ENCODE data around the gene TPSB2.

TPSB2 gene

GRCh38 chr16:1220098-1220728 is 9.8 kb downstream of the TPSB2 start (continued):
- TF ChIP-seq CREB5 (CRISPR knock-in tag; IDR thresholded peaks at IDR 0.05; ENCODE audit: low read depth) (no peak), PATZ1 (CRISPR knock-in tag; IDR thresholded peaks at IDR 0.05; ENCODE audit: borderline replicate concordance) (no peak), ZNF70 (CRISPR knock-in tag; IDR thresholded peaks at IDR 0.05) (no peak), ZNF565 (CRISPR knock-in tag; conservative IDR thresholded peaks at IDR 0.05; ENCODE audit: low read depth) (no peak), RARB (CRISPR knock-in tag; IDR thresholded peaks at IDR 0.05) (no peak)

GRCh38 chr16:1218930-1219611 is 10.9 kb downstream of the TPSB2 start:
- TF ChIP-seq ZC3H10 (CRISPR knock-in tag; IDR thresholded peaks at IDR 0.05): no peak
- TF ChIP-seq ISL1 (CRISPR knock-in tag; IDR thresholded peaks at IDR 0.05): no peak
- no peak for TF ChIP-seq CREB5 (CRISPR knock-in tag; IDR thresholded peaks at IDR 0.05; ENCODE audit: low read depth)
- no peak for TF ChIP-seq ZFP30 (CRISPR knock-in tag; IDR thresholded peaks at IDR 0.05)
- no peak for ATAC-seq

DNA sequence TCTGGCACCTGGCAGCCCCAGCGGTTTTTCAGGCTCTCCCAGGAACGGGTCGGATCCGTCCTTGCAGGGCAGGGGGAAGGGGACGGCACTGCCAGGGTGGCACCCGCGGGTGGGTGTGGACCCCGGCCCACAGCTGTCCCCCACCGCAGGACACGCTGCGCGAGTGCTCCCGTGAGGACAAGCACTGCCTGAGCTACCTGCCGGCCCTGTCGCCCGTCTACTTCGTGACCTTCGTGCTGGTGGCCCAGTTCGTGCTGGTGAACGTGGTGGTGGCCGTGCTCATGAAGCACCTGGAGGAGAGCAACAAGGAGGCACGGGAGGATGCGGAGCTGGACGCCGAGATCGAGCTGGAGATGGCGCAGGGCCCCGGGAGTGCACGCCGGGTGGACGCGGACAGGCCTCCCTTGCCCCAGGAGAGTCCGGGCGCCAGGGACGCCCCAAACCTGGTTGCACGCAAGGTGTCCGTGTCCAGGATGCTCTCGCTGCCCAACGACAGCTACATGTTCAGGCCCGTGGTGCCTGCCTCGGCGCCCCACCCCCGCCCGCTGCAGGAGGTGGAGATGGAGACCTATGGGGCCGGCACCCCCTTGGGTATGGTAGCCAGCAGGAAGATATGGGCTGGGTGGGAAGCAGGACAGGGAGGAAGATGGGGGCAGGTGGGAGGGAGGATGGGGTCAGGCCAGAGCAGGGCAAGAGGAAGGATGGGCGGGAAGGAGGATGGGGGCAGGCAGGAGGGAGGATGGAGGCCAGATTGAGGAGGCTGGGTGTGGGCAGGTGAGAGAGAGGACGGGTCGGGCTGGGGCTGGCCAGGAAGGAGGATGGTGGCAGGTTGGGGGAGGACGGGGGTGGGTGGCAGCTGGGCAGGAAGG is 11.7 kb downstream of the TPSB2 start:
- TF ChIP-seq SNAI2 (CRISPR knock-in tag; IDR thresholded peaks at IDR 0.05) (no peak), CSDC2 (CRISPR knock-in tag; IDR thresholded peaks at IDR 0.05) (no peak), ZFP30 (CRISPR knock-in tag; IDR thresholded peaks at IDR 0.05) (no peak), RARB (CRISPR knock-in tag; IDR thresholded peaks at IDR 0.05) (no peak), ESRRG (CRISPR knock-in tag; IDR thresholded peaks at IDR 0.05) (no peak), ZNF565 (CRISPR knock-in tag; conservative IDR thresholded peaks at IDR 0.05; ENCODE audit: low read depth) (no peak), CREB5 (CRISPR knock-in tag; IDR thresholded peaks at IDR 0.05; ENCODE audit: low read depth) (no peak), POU6F1 (CRISPR knock-in tag; IDR thresholded peaks at IDR 0.05; ENCODE audit: borderline replicate concordance, low read depth) (no peak), TOX (CRISPR knock-in tag; IDR thresholded peaks at IDR 0.05; ENCODE audit: borderline replicate concordance) (no peak), PATZ1 (CRISPR knock-in tag; IDR thresholded peaks at IDR 0.05; ENCODE audit: borderline replicate concordance) (no peak)
- ATAC-seq: no peak

- no peak for ATAC-seq
- TF ChIP-seq PATZ1 (CRISPR knock-in tag; IDR thresholded peaks at IDR 0.05; ENCODE audit: borderline replicate concordance): no peak
- TF ChIP-seq ZC3H10 (CRISPR knock-in tag; IDR thresholded peaks at IDR 0.05): no peak
- no peak for TF ChIP-seq TCF4 (CRISPR knock-in tag; IDR thresholded peaks at IDR 0.05; ENCODE audit: borderline replicate concordance)
- no peak for TF ChIP-seq ZNF8 (CRISPR knock-in tag; IDR thresholded peaks at IDR 0.05)
- TF ChIP-seq ZNF565 (CRISPR knock-in tag; conservative IDR thresholded peaks at IDR 0.05; ENCODE audit: low read depth): no peak
- TF ChIP-seq ISL1 (CRISPR knock-in tag; IDR thresholded peaks at IDR 0.05): no peak
- TF ChIP-seq BACH2 (CRISPR knock-in tag; IDR thresholded peaks at IDR 0.05; ENCODE audit: borderline replicate concordance): no peak
- TF ChIP-seq SNAI2 (CRISPR knock-in tag; IDR thresholded peaks at IDR 0.05): no peak
- TF ChIP-seq ZFP3 (CRISPR knock-in tag; IDR thresholded peaks at IDR 0.05): no peak
- TF ChIP-seq CSDC2 (CRISPR knock-in tag; IDR thresholded peaks at IDR 0.05): no peak
- TF ChIP-seq ZNF70 (CRISPR knock-in tag; IDR thresholded peaks at IDR 0.05): no peak
- TF ChIP-seq ARNTL (CRISPR knock-in tag; IDR thresholded peaks at IDR 0.05; ENCODE audit: borderline replicate concordance, low read depth): no peak
- TF ChIP-seq PPARA (CRISPR knock-in tag; IDR thresholded peaks at IDR 0.05; ENCODE audit: borderline replicate concordance): no peak
Observed at GRCh38 chr16:1217526-1217925, 12.5 kb downstream of the TPSB2 start.

All from SK-N-SH treated with all-trans-retinoic acid at 6 μM for 48 hours (cell line).